ENCODE measurements around the gene EXD3. TPM values are rescaled to one million over a fixed set of nuclear protein-coding genes. Genes with fewer than 3 reads are reported as not detected.

The EXD3 gene
- total RNA-seq, 3 donors from 2014 or later = 7.7 to 28.7 (median 20.6) TPM

- Histone ChIP-seq H3K27ac (peak overlapping the region; percentile 88 to 89), H3K4me1 (peaks cover 0 to 4% of the 10 kb centered on the region in 2 donors), H3K27me3 (no peaks in the 10 kb centered on the region), H3K4me3 (peak overlapping the region; percentile 90 to 100 (median 92)), H3K36me3 (no peaks in the 10 kb centered on the region), H3K9me3 (no peaks in the 10 kb centered on the region)
- no peak for DNase-seq (ENCODE audit: low spot score in 2 of 2)
- TF ChIP-seq POLR2AphosphoS5 (IDR thresholded peaks at IDR 0.05) (no peak), POLR2A (IDR thresholded peaks at IDR 0.05) (no peak), CTCF (IDR thresholded peaks at IDR 0.05) (peak in 1 of 3 donors; percentile 8)
- intact Hi-C loops (cut with DNase I; ENCODE audit: low total_unique reads) = no loop called here
These were observed 741 bp upstream of the EXD3 start for GRCh38 chr9:137423514-137424291.

- intact Hi-C loops (cut with DNase I; ENCODE audit: low total_unique reads) = no loop called here
- TF ChIP-seq POLR2AphosphoS5 (IDR thresholded peaks at IDR 0.05) = no peak
- no peak for TF ChIP-seq POLR2A (IDR thresholded peaks at IDR 0.05)
- no peak for TF ChIP-seq CTCF (IDR thresholded peaks at IDR 0.05)
- no peaks in the 10 kb centered on the region for H3K9me3 ChIP-seq
- peaks cover 0 to 4% of the 10 kb centered on the region in 2 donors for H3K4me1 ChIP-seq
- peak overlapping the region; percentile 90 to 100 (median 92) for H3K4me3 ChIP-seq
- no peak for DNase-seq (ENCODE audit: low spot score in 2 of 2)
- no peaks in the 10 kb centered on the region for H3K36me3 ChIP-seq
- peak overlapping the region; percentile 88 to 89 for H3K27ac ChIP-seq
- no peaks in the 10 kb centered on the region for H3K27me3 ChIP-seq
These were observed 941 bp downstream of the EXD3 start for GRCh38 chr9:137421838-137422603.

- no peaks in the 10 kb centered on the region for H3K9me3 ChIP-seq
- peaks cover 0 to under 1% of the 10 kb centered on the region in 2 donors for H3K4me1 ChIP-seq
- H3K36me3 ChIP-seq = no peaks in the 10 kb centered on the region
- DNase-seq (ENCODE audit: low spot score in 2 of 2) = no peak
- peak overlapping the region; percentile 28 to 58 (median 57) for H3K4me3 ChIP-seq
- intact Hi-C loops (cut with DNase I; ENCODE audit: low total_unique reads) = no loop called here
- H3K27me3 ChIP-seq = no peaks in the 10 kb centered on the region
- no peak for TF ChIP-seq CTCF (IDR thresholded peaks at IDR 0.05)
- no peak for TF ChIP-seq POLR2A (IDR thresholded peaks at IDR 0.05)
- TF ChIP-seq POLR2AphosphoS5 (IDR thresholded peaks at IDR 0.05) = peak in 1 of 3 donors; percentile 9
- H3K27ac ChIP-seq = peak overlapping the region; percentile 19 to 73
These were observed 5.6 kb downstream of the EXD3 start for GRCh38 chr9:137417161-137418021.

GRCh38 chr9:137416563-137417151 is 6.3 kb downstream of the EXD3 start:
- TF ChIP-seq POLR2A (IDR thresholded peaks at IDR 0.05) (no peak), CTCF (IDR thresholded peaks at IDR 0.05) (no peak)
- Histone ChIP-seq H3K36me3 (no peaks in the 10 kb centered on the region), H3K9me3 (no peaks in the 10 kb centered on the region), H3K27me3 (no peaks in the 10 kb centered on the region), H3K4me3 (peak overlapping the region; percentile 28 to 58 (median 57)), H3K4me1 (peaks cover 3 to 7% of the 10 kb centered on the region in 2 donors), H3K27ac (peak overlapping the region; percentile 19 to 73)
- intact Hi-C loops (cut with DNase I; ENCODE audit: low total_unique reads) = no loop called here
- DNase-seq (ENCODE audit: low spot score in 2 of 2) = no peak

All from breast epithelium (tissue), 4 donors.